T-helper 2 cell treated with Interferon-gamma antibody and Interleukin-4, amounts not matched to agents 100 ng/mL and 5 ng/mL, for 36 hours (primary cell): ENCODE results near the gene ITIH3. TPM values are rescaled to one million over a fixed set of nuclear protein-coding genes. Genes with fewer than 3 reads are reported as not detected.

Source experiments
- intact Hi-C: fragments of 100-400 bp; cut with micrococcal nuclease; formaldehyde crosslinking; loops from one replicate; pipeline ENCODE4 v1.15.1; 2023
- total RNA-seq: library from RNA; stranded (reverse); gene quantifications from 2 replicates; pipeline ENCODE4 v1.2.3, GENCODE V29; 2022

ITIH3 gene
- total RNA-seq, 1 donor from 2014 or later = not detected

DNA sequence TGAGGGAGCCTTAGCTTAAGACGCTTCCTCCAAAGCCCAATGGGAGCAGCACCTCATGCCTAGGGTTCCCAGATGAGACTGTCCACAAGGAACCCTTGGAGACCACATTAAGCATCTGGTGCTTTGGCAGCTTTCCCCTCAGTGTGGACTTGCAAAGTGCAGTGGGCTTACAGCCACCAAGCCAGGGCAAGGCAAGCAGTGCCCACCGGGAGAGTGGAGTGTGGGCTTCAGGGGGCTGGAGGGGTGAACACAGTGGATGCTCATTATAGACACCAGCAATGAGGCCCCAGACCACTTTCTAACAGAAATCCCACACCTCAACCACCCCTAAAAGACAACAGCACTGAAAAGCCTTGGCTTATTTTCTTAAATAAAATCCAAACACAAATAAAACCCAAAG is 49.3 kb downstream of the ITIH3 start:
- intact Hi-C loops = no loop called here

DNA sequence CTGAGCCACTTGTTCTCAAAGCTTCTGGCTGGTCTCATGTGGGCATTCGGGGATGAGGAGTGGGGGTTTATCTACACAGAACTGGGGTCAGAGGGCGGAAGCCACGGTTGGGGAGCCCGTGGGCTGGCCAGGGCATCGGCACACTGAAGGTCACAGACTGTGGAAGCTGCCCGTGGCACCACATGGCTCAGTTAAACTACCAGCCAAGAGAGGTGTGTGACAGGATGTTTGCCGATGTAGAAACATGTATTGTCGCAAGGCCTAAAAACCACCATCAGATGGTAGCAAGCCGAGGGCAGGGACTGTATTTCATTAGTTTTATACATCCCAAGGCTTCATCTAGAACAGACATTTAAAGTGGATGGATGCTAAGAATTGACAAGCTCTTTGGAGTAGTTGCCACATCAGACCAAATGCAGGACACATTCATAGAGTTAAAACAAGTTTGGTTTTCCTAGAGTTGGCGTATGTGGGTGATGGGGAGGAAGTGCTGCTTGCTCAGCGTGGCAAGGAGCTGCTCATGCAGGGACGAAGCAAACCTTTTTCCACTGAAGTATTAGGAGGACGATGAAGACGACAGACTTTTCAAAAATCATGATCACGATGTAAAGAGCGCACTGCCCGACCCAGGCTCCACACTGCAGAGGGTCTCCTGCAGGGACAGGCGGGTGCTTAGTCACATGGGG is 49.8 kb downstream of the ITIH3 start:
- intact Hi-C loops = no loop called here

DNA sequence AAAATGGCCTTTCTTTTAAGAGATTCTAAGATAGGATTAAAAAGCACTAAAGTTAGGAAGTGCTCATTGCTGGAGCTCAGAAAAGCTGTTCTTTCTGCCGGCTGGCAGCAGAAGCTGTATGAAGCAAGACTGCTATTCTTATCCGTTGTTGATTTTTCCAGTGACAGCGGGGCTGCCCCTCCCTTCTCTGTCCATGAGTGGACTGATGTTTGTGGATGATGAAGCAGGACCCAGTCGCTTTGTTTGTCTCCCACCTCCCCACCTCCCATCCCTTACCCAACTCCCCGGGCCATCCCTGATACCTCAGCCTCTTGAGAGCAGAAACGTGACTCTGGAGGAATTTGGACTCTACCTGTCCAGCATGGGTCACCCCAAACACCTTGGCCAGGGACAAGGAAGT is 50.6 kb downstream of the ITIH3 start:
- intact Hi-C loops = loop anchor here (5.0 kb wide), 1 partner anchor 87 kb away; no protein-coding TSS in a partner anchor

DNA sequence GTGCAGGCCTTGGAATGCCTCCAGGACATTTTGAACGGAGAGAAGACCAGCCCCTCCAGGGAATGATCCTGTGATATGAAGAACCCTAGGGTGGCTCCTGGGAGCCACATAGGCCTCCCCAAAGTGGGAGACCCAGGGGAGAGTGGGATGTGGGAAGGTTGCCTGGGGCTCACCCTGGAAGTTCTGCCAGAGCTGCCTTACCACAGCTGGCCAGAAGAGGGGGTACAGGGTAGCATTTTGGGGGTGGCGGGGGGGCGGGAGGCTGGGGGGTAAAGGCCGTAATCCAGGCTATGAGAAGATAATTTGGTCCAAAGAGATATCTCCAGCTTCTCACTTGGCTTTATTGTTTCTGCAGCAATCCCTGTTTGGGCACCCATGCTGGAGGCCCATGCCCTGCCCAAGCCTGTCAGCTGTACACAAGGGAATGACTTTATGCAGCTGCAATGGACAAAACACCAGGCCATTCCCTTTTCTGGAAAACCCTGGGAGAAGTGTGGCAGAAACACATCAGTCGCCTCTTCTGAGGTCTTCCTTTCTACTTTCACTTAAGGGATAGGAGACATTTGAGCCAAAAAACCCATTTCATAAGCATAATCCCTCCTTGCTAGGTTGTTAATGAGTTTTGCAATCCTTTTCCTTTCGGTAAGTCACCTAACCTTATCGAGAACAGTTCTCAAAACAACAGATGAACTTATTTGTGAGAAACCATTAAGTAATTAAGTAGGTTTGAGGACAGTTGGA is 51.3 kb downstream of the ITIH3 start:
- intact Hi-C loops = loop anchor here (5.0 kb wide), 1 partner anchor 86 kb away; no protein-coding TSS in a partner anchor

DNA sequence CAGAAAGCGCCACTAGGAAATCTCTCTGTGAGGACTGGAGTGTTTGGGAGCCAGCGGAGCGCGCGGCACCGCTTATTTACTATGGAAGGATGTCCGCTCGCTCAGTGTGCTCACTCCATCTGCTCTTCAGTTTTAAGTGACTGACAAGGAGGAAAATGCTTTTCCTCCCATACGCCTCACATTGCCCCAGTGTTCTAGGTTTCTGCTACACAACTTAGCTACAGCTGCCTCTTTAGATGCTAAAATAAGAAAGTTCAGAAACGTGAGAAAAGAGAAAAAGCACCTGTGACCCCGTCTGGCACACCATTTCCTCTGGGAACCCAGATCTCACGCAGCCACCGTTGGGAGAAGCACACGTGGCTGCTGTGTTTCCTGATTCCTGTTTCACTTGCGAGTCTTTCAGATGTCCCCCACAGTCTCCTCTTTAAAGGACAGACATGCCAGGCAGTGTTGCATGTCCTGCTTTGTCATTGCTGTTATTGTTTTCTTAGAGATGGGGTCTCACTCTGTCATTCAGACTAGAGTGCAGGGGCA is 51.9 kb downstream of the ITIH3 start:
- intact Hi-C loops = loop anchor here (5.0 kb wide), 1 partner anchor 86 kb away; no protein-coding TSS in a partner anchor

DNA sequence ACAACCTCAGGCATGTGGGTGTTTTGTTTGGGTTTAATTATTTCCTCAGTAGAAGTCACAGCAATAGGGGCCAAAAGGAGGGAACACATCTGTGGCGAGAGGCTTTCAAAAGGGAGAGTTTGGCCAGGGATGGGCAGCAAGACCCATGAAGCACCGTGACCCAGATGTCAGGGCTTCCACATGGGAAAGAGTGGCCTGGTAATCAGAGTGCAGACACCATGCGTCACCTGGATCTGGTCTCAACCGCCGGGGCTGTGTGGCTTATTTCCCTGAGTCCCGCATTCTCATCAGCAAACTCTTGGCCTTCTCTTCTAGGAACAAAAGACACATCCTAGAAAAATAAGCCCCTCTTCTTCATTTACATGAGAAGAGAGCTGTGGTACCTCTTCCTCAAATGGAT is 52.6 kb downstream of the ITIH3 start:
- intact Hi-C loops = loop anchor here (5.0 kb wide), 1 partner anchor 85 kb away; no protein-coding TSS in a partner anchor

DNA sequence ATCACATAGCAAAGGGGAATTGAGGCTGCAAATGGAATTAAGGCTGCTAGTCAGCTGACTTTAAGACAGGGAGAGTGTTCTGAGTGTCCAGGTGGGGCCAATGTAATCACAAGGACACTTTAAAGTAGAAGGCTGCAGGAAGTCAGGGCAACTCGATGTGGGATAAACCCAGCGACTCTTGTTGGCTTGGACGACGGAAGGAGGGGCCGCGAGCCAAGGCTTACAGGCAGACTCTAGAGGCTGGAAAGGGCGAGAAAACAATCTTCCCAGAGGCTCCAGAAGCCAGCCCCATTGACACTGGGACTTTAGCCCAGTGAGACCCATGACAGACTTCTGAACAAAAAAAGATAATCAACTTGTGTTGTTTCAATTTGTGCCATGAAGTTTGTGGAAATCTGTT is 53.1 kb downstream of the ITIH3 start:
- intact Hi-C loops = loop anchor here (5.0 kb wide), 1 partner anchor 85 kb away; no protein-coding TSS in a partner anchor

DNA sequence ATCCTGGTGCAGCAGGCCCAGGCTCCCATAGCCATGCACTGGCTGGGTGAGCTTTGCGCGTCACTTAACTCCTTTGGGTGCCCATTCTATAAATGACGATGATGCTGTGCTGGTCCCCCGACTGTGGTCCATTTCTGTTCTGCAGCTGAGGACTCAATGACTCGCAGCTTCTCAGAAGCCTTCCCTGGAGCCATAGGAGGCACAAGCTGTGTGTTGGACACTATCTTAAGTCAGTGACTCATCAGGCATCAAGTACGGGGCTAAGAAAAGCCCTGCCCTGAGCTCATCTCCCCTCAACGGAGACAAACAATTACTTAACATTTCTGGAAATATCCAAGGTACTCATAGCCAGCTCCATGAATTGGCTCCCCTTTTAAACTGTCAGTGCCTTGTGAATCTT is 54.0 kb downstream of the ITIH3 start:
- intact Hi-C loops = loop anchor here (5.0 kb wide), 1 partner anchor 84 kb away; no protein-coding TSS in a partner anchor

DNA sequence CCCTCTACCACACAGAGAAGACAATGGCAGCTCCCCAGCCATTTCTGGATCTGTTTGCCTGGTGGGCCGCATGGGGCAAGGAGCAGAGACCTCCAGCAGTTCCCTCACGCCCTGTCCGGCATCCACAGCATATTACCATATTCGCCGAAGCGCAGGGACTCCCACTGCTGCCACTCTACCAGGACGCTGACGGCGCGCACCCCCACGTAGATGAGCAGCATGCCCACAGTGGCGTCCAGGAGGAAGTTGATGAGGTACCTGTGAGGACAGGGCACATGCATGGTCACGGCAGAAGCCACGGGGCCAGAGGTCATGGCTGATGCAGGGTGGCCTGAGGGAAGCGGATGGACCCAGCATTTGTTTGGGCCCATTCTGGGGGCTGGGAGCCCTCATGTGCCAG is 55.1 kb downstream of the ITIH3 start:
- intact Hi-C loops = loop anchor here (5.0 kb wide), 1 partner anchor 83 kb away; no protein-coding TSS in a partner anchor

DNA sequence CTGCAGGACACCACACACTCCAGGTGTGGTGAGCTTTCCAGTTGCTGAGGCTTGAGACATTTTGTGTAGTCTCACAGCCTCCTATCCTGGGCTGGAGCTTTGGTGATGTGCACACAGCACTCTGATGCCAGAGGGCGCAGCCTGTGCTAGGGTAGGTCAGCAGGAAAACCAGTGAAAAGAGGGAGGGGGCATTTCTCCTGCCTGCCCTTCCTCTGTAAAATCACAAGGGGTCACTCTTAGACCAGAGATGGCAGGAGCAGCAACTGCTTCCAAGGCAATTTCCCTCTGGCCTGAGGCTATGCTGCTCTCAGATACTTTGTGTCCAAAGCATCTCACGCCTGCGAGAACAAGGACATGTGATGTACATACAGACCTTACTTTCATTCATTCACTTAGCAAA is 56.8 kb downstream of the ITIH3 start:
- intact Hi-C loops = loop anchor here (1.0 kb wide), 1 partner anchor 221 kb away; no protein-coding TSS in a partner anchor

DNA sequence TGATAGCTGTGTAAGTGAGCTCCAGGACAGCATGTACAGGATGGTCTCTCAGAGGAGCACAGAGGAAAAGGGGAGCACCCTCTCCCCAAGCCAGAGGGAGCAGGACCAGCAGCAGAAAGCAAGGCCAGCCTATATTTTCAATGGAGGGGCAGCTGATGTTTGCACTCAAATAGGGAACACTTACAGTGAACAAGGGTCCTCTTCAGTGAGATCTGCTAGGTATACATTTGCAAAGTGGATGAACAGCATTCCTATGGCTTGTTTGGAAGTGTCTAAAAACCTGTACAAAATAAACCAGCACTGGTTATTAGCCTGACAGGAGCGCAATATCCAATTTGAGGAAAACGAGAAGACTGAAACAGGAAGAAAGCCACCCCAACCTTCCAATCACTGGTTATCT is 57.8 kb downstream of the ITIH3 start:
- intact Hi-C loops = no loop called here

DNA sequence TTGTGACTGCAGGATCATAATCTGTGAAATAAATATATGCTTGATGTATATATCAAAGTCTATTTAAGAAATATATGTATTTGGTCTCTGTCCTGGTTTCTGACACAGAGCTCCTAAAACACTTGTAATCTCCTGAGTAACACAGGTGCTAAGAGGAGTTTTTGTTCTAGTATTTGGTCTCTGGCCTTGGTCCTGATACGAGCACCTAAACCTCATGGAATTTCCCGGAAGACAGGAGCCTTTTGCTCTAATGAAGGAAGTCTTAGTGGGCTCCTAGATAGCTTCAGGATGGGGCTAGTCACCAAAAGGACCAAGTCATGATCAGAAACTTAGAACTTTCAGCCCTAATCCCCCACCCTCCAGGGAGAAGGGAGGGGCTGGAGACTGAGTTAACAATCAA is 59.4 kb downstream of the ITIH3 start:
- intact Hi-C loops = no loop called here

DNA sequence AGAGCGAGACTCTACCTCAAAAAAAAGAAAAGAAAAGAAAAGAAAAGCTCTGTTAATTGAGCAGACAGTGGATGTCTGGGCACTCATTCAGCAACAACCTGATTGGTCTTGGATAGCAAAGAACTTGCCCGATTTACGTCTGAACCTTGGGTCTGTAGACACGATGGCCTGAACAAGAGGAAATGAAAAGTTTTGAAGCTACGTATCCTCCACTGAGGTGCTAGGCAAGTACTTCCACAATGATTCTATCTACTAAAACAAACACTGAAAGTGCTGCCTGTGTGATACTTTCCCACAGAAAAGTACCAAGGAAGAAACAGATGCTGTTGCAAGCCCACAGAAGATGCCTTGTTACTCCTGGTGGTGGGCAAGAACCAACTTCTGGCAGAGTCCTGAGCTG is 62.1 kb downstream of the ITIH3 start:
- intact Hi-C loops = no loop called here

DNA sequence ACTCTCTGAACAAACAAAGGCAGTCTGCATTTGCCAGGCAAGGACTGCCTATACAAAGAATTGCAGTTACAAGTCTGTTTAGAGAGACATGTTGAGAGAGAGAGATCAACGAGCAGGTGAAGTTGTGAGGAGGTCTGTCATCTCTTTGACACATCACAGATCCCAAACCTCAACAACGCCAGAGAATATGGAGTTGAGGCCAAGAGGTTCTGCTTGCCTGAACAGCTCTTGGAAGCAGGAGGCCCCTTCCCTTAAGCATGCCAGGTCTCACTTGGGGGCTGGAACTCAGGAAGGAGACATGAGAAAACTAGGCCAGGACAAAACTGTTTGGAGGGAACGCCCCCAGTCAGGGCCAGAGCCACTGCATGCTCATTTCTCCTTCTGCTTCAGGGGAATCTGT is 62.5 kb downstream of the ITIH3 start:
- intact Hi-C loops = no loop called here

DNA sequence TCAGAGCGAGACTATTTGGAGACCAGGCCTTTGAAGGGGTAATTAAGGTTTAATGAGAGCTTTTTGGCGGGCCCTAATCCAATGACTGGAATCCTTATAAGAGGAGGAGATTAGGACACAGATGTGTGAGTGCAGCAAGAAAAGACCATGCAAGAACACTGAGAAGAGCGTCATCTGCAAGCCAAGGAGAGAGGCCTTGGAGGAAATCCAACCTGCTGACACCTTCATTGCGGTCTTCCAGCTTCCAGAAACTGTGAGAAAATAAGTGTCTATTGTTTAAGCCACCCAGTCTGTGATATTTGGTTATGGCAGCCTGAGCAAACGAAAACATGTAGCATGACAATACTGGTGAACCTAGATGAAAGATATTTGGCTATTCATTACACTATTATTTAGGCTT is 63.3 kb downstream of the ITIH3 start:
- intact Hi-C loops = no loop called here

Other genes starting within 250 kb of the ITIH3 start
- 79.8 and 85.6 TPM in 2 replicates for gene PBRM1, start 108.9 kb upstream of the ITIH3 start, total RNA-seq
- gene GNL3, start 108.8 kb upstream of the ITIH3 start, total RNA-seq = 118 and 121 TPM in 2 replicates
- gene GLT8D1, start 89.0 kb upstream of the ITIH3 start, total RNA-seq = 36.9 and 40.2 TPM in 2 replicates
- 94.0 and 97.3 TPM in 2 replicates for gene SPCS1, start 88.7 kb upstream of the ITIH3 start, total RNA-seq
- 27.9 and 29.9 TPM in 2 replicates for gene NEK4, start 23.9 kb upstream of the ITIH3 start, total RNA-seq
- not detected in 2 replicates for gene ITIH1, start 17.2 kb upstream of the ITIH3 start, total RNA-seq
- gene ITIH4, start 35.9 kb downstream of the ITIH3 start, total RNA-seq = 9.6 and 9.7 TPM in 2 replicates
- 1.4 TPM in 2 replicates for gene MUSTN1, start 40.2 kb downstream of the ITIH3 start, total RNA-seq
- 14.0 and 17.5 TPM in 2 replicates for gene STIMATE, start 102.8 kb downstream of the ITIH3 start, total RNA-seq